GM19397 (cell line): ENCODE results near the gene PPP4R1.

Experiments used
- ATAC-seq: cut with Tn5 transposase; IDR thresholded peaks from one replicate; pipeline ENCODE4 v1.9.1; 2021; ENCODE audit warnings: mild to moderate bottlenecking, moderate library complexity; ENCODE audit not compliant: unreplicated experiment

Gene PPP4R1

GRCh38 chr18:9508446-9509025 lies 105.8 kb downstream of the PPP4R1 start:
- ATAC-seq = no peak

GRCh38 chr18:9507565-9508088 lies 106.7 kb downstream of the PPP4R1 start:
- no peak for ATAC-seq

- no peak for ATAC-seq
These were observed 108.1 kb downstream of the PPP4R1 start for GRCh38 chr18:9506046-9506792.
